PFSK-1 (cell line): ENCODE measurements around the gene POU2AF1.

Experiments
- FOXP2 ChIP-seq: optimal IDR thresholded peaks from 2 replicates; pipeline ENCODE3; 2011; ENCODE audit warnings: borderline replicate concordance, control low read depth, inconsistent platforms; ENCODE audit not compliant: insufficient read depth; ENCODE audit errors: extremely low read length, extremely low read depth
- POLR2AphosphoS5 ChIP-seq: IDR thresholded peaks from 2 replicates; pipeline ENCODE4 v1.6.1; 2012; ENCODE audit warnings: low read depth, mild to moderate bottlenecking, control low read depth, low read length, moderate library complexity
- REST ChIP-seq, 2 experiments: IDR thresholded peaks; 2 replicates each; pipeline versions ENCODE4 v1.6.1 to v1.8.0; 2011 to 2012; ENCODE audit warnings: low read depth in 2 of 2, low read length in 2 of 2, control low read depth in 1 of 2, inconsistent platforms in 1 of 2, mild to moderate bottlenecking in 1 of 2, moderate library complexity in 1 of 2; ENCODE audit not compliant: insufficient read depth in 1 of 2
- SIN3A ChIP-seq: IDR thresholded peaks from 2 replicates; pipeline ENCODE4 v1.6.1; 2012; ENCODE audit warnings: mild to moderate bottlenecking, low read length, moderate library complexity, borderline replicate concordance; ENCODE audit not compliant: insufficient read depth
- TAF1 ChIP-seq: IDR thresholded peaks from 2 replicates; pipeline ENCODE4 v1.6.1; 2012; ENCODE audit warnings: low read length, control low read depth, borderline replicate concordance; ENCODE audit not compliant: insufficient read depth

POU2AF1 gene

GRCh38 chr11:111386611-111387150, 7.6 kb upstream of the POU2AF1 start:
- TF ChIP-seq FOXP2 (no peak), SIN3A (no peak), TAF1 (no peak), POLR2AphosphoS5 (no peak), REST (IDR thresholded peaks at IDR 0.05; ENCODE audit: insufficient read depth in 1 of 2, low read depth in 2 of 2, low read length in 2 of 2) (no peak)

GRCh38 chr11:111384494-111384893, 5.4 kb upstream of the POU2AF1 start:
- TF ChIP-seq FOXP2 (no peak), POLR2AphosphoS5 (no peak), TAF1 (no peak), SIN3A (no peak), REST (IDR thresholded peaks at IDR 0.05; ENCODE audit: insufficient read depth in 1 of 2, low read depth in 2 of 2, low read length in 2 of 2) (no peak)

- TF ChIP-seq FOXP2, result no peak
- no peak for TF ChIP-seq POLR2AphosphoS5
- no peak for TF ChIP-seq SIN3A
- TF ChIP-seq REST (IDR thresholded peaks at IDR 0.05; ENCODE audit: insufficient read depth in 1 of 2, low read depth in 2 of 2, low read length in 2 of 2), result no peak
- no peak for TF ChIP-seq TAF1
Measured at GRCh38 chr11:111382451-111382850, 3.4 kb upstream of the POU2AF1 start.

GRCh38 chr11:111379602-111380136, 594 bp upstream of the POU2AF1 start:
- TF ChIP-seq TAF1 (no peak), REST (IDR thresholded peaks at IDR 0.05; ENCODE audit: insufficient read depth in 1 of 2, low read depth in 2 of 2, low read length in 2 of 2) (no peak), FOXP2 (no peak), SIN3A (no peak), POLR2AphosphoS5 (no peak)
